ENCODE results near the gene SYT15.
A peak's percentile ranks its signal among the peaks of the same experiment; 100 is the strongest.
"Not testable (repeated sequence)": the region's sequence is repeated elsewhere in the genome, so short reads cannot be mapped to it uniquely, and the experiment has no call there.

Gene SYT15

DNA sequence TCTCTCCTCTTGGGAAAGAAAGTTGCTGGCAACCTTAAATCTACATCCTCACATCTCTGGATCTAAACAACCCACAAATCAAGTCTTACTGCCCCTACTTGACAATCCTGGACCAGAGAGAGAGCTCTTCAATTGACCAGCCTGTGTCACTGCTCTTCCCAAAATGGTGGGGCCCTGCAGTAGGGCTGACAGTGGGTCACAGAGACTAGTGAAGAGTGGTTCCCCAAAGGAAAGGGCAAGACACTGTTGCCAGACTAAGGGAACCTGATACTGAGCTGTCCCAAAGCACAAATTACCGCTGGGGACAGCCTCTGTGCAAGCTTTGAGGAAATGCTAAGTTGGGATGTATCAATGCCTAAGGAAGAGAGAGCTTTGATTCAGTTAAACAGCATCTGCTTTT, 18.0 kb upstream of the SYT15 start (continued):
- no peak for TF ChIP-seq ZFP30 (CRISPR knock-in tag; IDR thresholded peaks at IDR 0.05)
- no peak for TF ChIP-seq ZC3H10 (CRISPR knock-in tag; IDR thresholded peaks at IDR 0.05)
- TF ChIP-seq ESRRG (CRISPR knock-in tag; IDR thresholded peaks at IDR 0.05) = no peak
- TF ChIP-seq GLIS3 (CRISPR knock-in tag; IDR thresholded peaks at IDR 0.05) = no peak
- TF ChIP-seq PPARA (CRISPR knock-in tag; IDR thresholded peaks at IDR 0.05; ENCODE audit: borderline replicate concordance) = no peak
- TF ChIP-seq SNAI2 (CRISPR knock-in tag; IDR thresholded peaks at IDR 0.05) = no peak
- TF ChIP-seq, protein P1, sequence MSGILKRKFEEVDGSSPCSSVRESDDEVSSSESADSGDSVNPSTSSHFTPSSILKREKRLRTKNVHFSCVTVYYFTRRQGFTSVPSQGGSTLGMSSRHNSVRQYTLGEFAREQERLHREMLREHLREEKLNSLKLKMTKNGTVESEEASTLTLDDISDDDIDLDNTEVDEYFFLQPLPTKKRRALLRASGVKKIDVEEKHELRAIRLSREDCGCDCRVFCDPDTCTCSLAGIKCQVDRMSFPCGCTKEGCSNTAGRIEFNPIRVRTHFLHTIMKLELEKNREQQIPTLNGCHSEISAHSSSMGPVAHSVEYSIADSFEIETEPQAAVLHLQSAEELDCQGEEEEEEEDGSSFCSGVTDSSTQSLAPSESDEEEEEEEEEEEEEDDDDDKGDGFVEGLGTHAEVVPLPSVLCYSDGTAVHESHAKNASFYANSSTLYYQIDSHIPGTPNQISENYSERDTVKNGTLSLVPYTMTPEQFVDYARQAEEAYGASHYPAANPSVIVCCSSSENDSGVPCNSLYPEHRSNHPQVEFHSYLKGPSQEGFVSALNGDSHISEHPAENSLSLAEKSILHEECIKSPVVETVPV (CRISPR knock-in tag; IDR thresholded peaks at IDR 0.05) = no peak
- TF ChIP-seq CSDC2 (CRISPR knock-in tag; IDR thresholded peaks at IDR 0.05) = no peak

DNA sequence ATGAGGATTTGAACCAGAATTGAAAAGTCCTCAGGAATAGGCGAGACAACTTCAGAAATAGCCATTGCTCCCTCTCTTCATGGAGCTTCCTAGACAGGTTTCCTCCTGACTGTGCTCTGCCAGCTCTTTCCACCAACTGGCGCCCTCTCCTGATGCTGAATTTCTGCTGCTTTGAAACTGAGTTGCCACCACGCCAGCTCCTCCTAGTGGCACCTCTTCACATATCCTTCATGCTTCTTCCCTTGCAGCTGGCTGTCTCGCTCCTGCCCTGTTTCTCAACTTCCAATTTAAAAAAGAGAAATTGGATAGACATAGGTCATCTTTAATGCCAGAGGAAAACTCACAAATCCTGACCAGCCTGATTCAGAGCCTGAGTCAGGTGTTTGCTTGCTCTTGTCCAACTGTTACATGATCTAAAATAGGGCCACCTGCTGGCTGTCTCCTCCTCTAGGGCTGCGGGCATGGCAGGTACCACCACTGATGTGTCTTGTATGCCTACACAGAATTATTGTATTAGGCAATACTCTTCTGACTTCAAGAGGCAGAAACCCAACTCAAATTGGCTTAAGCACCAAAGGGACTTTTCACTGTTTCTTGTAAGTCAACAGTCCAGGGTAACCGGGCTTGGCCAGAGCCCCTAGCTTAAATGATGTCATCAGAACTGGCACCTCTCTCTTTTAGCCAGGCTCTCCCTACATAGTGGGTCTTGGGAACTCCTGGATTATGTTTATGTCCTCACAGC, 13.2 kb upstream of the SYT15 start:
- peak; percentile 99 for ATAC-seq

- ATAC-seq = not testable (repeated sequence)
Observed at GRCh38 chr10:46567151-46567550, 11.8 kb upstream of the SYT15 start.

GRCh38 chr10:46570655-46571054, 8.3 kb upstream of the SYT15 start:
- ATAC-seq = not testable (repeated sequence)

- ATAC-seq = not testable (repeated sequence)
Observed at GRCh38 chr10:46572765-46573164, 6.2 kb upstream of the SYT15 start.

DNA sequence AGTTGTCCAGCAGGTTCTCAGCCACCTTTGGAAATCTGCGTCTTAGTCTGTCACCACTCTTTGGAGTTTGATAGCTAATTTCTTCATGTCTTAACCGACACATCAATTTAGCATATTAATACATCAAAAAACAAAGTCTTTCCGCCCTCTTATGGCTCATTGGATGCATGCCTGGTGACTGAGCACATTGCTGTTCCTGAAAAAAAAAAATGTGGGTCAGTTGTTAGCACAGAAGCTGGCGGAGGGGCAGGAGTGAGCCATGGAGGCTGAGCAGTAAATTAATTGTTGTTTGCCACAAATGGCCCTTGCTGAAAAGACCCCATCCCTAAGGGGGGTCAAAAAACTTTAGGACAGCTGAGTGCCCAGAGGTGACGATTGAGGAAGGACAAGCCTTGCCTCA, 5.6 kb upstream of the SYT15 start:
- ATAC-seq = not testable (repeated sequence)

DNA sequence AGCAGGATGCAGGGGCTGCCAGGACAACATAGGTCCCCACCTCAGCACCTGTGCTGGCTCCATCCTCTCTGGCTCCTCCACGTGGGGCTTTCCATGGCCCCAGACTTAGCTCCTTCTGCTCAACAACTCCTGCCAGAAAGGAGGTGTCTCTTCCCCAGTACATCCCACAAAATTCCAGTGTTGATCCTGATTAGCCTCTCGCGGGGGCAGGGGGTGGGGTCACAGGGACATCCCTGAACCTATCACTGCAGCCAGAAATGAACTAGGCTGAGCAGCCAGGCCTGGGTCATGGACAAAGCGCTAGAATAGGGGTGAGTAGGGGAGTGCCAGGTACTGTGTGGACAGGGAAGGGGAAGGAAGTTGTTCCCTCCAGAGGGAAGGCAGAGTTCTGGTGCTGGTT, 5.0 kb upstream of the SYT15 start:
- not testable (repeated sequence) for ATAC-seq

- ATAC-seq = not testable (repeated sequence)
Observed at GRCh38 chr10:46577624-46578473, 1.1 kb upstream of the SYT15 start.

- ATAC-seq = not testable (repeated sequence)
Observed at GRCh38 chr10:46579378-46579777, 450 bp downstream of the SYT15 start.

DNA sequence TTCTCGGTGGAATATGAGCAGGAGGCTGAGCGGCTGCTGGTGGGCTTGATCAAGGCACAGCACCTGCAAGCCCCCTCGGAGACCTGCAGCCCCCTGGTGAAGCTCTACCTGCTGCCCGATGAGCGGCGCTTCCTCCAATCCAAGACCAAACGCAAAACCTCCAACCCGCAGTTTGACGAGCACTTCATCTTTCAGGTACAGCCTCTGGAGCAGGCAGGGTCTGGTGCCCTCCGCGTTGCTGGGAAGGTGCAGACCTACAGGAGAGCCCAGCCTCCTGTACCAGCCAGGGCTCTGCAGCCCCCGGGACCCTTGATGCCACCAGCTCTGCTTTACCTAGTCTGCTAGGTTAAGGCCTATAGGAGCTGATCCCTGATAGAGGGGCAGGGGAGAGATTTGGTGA, 3.1 kb downstream of the SYT15 start:
- not testable (repeated sequence) for ATAC-seq

- ATAC-seq = not testable (repeated sequence)
Observed at GRCh38 chr10:46582568-46582967, 3.6 kb downstream of the SYT15 start.

GRCh38 chr10:46584196-46584595, 5.3 kb downstream of the SYT15 start:
- not testable (repeated sequence) for ATAC-seq

DNA sequence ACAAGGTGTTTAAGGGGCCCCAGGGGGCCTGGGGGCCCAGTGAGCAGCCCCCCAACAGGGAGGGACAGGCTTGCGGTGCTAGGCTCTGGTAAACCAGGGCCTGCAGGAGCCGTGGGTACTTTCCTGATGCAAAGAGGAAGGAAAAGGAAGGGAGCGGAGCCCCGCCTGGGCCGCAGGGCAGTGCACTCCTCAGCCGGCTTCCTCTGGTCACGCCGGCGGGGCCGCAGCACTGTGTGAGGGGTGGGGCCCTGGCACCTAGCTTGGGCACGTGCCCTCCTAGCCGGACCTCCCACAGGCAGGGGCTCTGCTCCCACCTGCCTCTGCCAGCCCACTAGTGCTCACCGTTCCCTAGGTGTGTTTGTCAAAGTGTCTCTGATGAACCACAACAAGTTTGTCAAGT, 6.3 kb downstream of the SYT15 start:
- not testable (repeated sequence) for ATAC-seq

DNA sequence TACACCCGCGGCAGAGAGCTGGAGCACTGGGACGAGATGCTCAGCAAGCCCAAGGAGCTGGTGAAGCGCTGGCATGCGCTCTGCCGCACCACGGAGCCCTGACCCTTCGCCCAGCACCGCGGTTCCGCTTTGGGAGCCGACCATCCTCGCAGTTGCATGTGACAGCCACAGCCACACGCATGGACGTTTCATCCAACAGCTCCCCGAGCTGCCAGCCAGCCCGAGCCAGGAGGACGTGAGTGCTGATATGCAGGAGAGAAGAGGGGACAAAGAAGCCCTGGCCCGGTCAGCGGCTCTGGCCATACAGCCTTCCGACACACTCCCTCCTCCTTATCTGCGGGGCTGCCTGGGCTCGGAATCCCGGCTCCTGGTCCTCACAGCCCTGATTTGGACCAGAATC, 8.6 kb downstream of the SYT15 start:
- not testable (repeated sequence) for ATAC-seq

DNA sequence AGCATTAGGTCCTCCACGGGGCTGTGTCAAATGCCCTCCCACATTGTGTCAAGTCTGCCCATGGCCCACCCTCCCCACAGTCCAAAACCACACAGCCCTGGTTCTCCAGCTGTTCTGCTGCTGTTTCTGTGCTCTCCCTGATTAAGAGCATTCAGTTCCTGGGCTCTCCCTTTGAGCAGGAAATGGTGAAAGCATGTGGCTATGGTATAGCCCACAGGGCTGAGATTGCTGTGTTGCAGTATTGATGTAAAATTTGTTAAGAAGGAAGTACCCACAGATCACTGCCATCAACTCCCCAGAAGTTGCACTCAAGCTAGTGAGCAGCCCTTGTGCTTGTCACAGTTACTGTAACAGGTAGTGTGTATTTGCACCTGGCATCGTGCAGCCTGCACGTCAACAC, 9.3 kb downstream of the SYT15 start:
- not testable (repeated sequence) for ATAC-seq

GRCh38 chr10:46589589-46589988, 10.7 kb downstream of the SYT15 start:
- peak; percentile 67 for ATAC-seq

- not testable (repeated sequence) for ATAC-seq
Observed at GRCh38 chr10:46591053-46591452, 12.1 kb downstream of the SYT15 start.

GRCh38 chr10:46593307-46593706, 14.4 kb downstream of the SYT15 start:
- ATAC-seq = not testable (repeated sequence)

- not testable (repeated sequence) for ATAC-seq
Observed at GRCh38 chr10:46594453-46595063, 15.6 kb downstream of the SYT15 start.

Data from SK-N-SH treated with all-trans-retinoic acid at 6 μM for 48 hours (cell line).